T-helper 2 cell treated with Interferon-gamma antibody and Interleukin-4, amounts not matched to agents 5 μg/mL and 100 μg/mL, for 36 hours (primary cell): ENCODE data around the gene KCNQ2.

Experiments used
- DNase-seq: peaks from one replicate; pipeline ENCODE4 v3.0.0; 2021; ENCODE audit warnings: low spot score
- H3K27ac Mint-ChIP-seq: one replicate; pipeline ENCODE4 v1.8.0; 2021; ENCODE audit warnings: mild to moderate bottlenecking, mixed read lengths
- H3K27me3 Mint-ChIP-seq: one replicate; pipeline ENCODE4 v1.8.0; 2021; ENCODE audit warnings: low read depth, mixed read lengths
- H3K36me3 Mint-ChIP-seq: one replicate; pipeline ENCODE4 v1.8.0; 2021; ENCODE audit warnings: low read depth, mixed read lengths
- H3K4me1 Mint-ChIP-seq: one replicate; pipeline ENCODE4 v1.8.0; 2021; ENCODE audit warnings: low read depth, mixed read lengths
- H3K4me3 Mint-ChIP-seq: one replicate; pipeline ENCODE4 v1.8.0; 2022; ENCODE audit warnings: mild to moderate bottlenecking, moderate library complexity, mixed read lengths
- H3K9me3 Mint-ChIP-seq: one replicate; pipeline ENCODE4 v1.8.0; 2021; ENCODE audit warnings: mixed read lengths

KCNQ2 gene

GRCh38 chr20:63466250-63466825 lies 6.1 kb downstream of the KCNQ2 start:
- H3K27me3 Mint-ChIP-seq: peaks cover 9% of the 10 kb centered on the region
- H3K9me3 Mint-ChIP-seq: no peaks in the 10 kb centered on the region
- H3K4me3 Mint-ChIP-seq: no peak overlapping the region
- no peaks in the 10 kb centered on the region for H3K4me1 Mint-ChIP-seq
- H3K27ac Mint-ChIP-seq: no peak overlapping the region
- DNase-seq: no peak
- no peaks in the 10 kb centered on the region for H3K36me3 Mint-ChIP-seq

GRCh38 chr20:63465380-63466249 lies 6.8 kb downstream of the KCNQ2 start:
- Mint-ChIP-seq H3K9me3 (no peaks in the 10 kb centered on the region), H3K4me1 (no peaks in the 10 kb centered on the region), H3K27me3 (peaks cover 4% of the 10 kb centered on the region), H3K27ac (no peak overlapping the region), H3K36me3 (no peaks in the 10 kb centered on the region), H3K4me3 (no peak overlapping the region)
- no peak for DNase-seq

- H3K27me3 Mint-ChIP-seq: no peaks in the 10 kb centered on the region
- no peak overlapping the region for H3K4me3 Mint-ChIP-seq
- no peak overlapping the region for H3K27ac Mint-ChIP-seq
- DNase-seq: no peak
- H3K4me1 Mint-ChIP-seq: no peaks in the 10 kb centered on the region
- H3K36me3 Mint-ChIP-seq: no peaks in the 10 kb centered on the region
- H3K9me3 Mint-ChIP-seq: no peaks in the 10 kb centered on the region
Observed at GRCh38 chr20:63464289-63464635, 8.2 kb downstream of the KCNQ2 start.

- Mint-ChIP-seq H3K9me3 (no peaks in the 10 kb centered on the region), H3K36me3 (no peaks in the 10 kb centered on the region), H3K4me1 (no peaks in the 10 kb centered on the region), H3K4me3 (no peak overlapping the region), H3K27ac (no peak overlapping the region), H3K27me3 (no peaks in the 10 kb centered on the region)
- DNase-seq: no peak
Observed at GRCh38 chr20:63463400-63464288, 8.8 kb downstream of the KCNQ2 start.

GRCh38 chr20:63462244-63462643 lies 10.2 kb downstream of the KCNQ2 start:
- DNase-seq: no peak

GRCh38 chr20:63461104-63461763 lies 11.2 kb downstream of the KCNQ2 start:
- no peak for DNase-seq
- Mint-ChIP-seq H3K4me1 (no peaks in the 10 kb centered on the region), H3K4me3 (no peak overlapping the region), H3K27ac (no peak overlapping the region), H3K9me3 (no peaks in the 10 kb centered on the region), H3K36me3 (no peaks in the 10 kb centered on the region), H3K27me3 (no peaks in the 10 kb centered on the region)

More at GRCh38 chr20:63462244-63462643, 10.2 kb downstream of the KCNQ2 start:
- no peaks in the 10 kb centered on the region for H3K27me3 Mint-ChIP-seq
- no peak overlapping the region for H3K4me3 Mint-ChIP-seq
- no peaks in the 10 kb centered on the region for H3K36me3 Mint-ChIP-seq
- no peaks in the 10 kb centered on the region for H3K9me3 Mint-ChIP-seq
- no peak overlapping the region for H3K27ac Mint-ChIP-seq
- H3K4me1 Mint-ChIP-seq: no peaks in the 10 kb centered on the region

GRCh38 chr20:63459070-63459380 lies 13.4 kb downstream of the KCNQ2 start:
- Mint-ChIP-seq H3K4me1 (no peaks in the 10 kb centered on the region), H3K27ac (no peak overlapping the region), H3K9me3 (no peaks in the 10 kb centered on the region), H3K36me3 (no peaks in the 10 kb centered on the region), H3K4me3 (no peak overlapping the region), H3K27me3 (no peaks in the 10 kb centered on the region)
- no peak for DNase-seq

GRCh38 chr20:63458170-63459069 lies 14.0 kb downstream of the KCNQ2 start:
- no peaks in the 10 kb centered on the region for H3K9me3 Mint-ChIP-seq
- no peaks in the 10 kb centered on the region for H3K36me3 Mint-ChIP-seq
- H3K27me3 Mint-ChIP-seq: peaks cover 5% of the 10 kb centered on the region
- no peak for DNase-seq
- no peak overlapping the region for H3K4me3 Mint-ChIP-seq
- H3K27ac Mint-ChIP-seq: no peak overlapping the region
- H3K4me1 Mint-ChIP-seq: no peaks in the 10 kb centered on the region

- Mint-ChIP-seq H3K9me3 (no peaks in the 10 kb centered on the region), H3K4me3 (no peak overlapping the region), H3K36me3 (no peaks in the 10 kb centered on the region), H3K4me1 (no peaks in the 10 kb centered on the region), H3K27ac (no peak overlapping the region), H3K27me3 (peaks cover 5% of the 10 kb centered on the region)
- no peak for DNase-seq
Observed at GRCh38 chr20:63457737-63458136, 14.7 kb downstream of the KCNQ2 start.

- Mint-ChIP-seq H3K27me3 (peaks cover 5% of the 10 kb centered on the region), H3K4me3 (no peak overlapping the region), H3K36me3 (no peaks in the 10 kb centered on the region), H3K9me3 (no peaks in the 10 kb centered on the region), H3K27ac (no peak overlapping the region), H3K4me1 (no peaks in the 10 kb centered on the region)
- no peak for DNase-seq
Observed at GRCh38 chr20:63456429-63457284, 15.8 kb downstream of the KCNQ2 start.

GRCh38 chr20:63455568-63455859 lies 16.9 kb downstream of the KCNQ2 start:
- no peak overlapping the region for H3K4me3 Mint-ChIP-seq
- no peaks in the 10 kb centered on the region for H3K9me3 Mint-ChIP-seq
- no peaks in the 10 kb centered on the region for H3K4me1 Mint-ChIP-seq
- no peak overlapping the region for H3K27ac Mint-ChIP-seq
- no peaks in the 10 kb centered on the region for H3K36me3 Mint-ChIP-seq
- H3K27me3 Mint-ChIP-seq: peaks cover 5% of the 10 kb centered on the region
- DNase-seq: no peak

- H3K27me3 Mint-ChIP-seq: peaks cover 5% of the 10 kb centered on the region
- no peaks in the 10 kb centered on the region for H3K4me1 Mint-ChIP-seq
- H3K4me3 Mint-ChIP-seq: no peak overlapping the region
- H3K27ac Mint-ChIP-seq: no peak overlapping the region
- no peaks in the 10 kb centered on the region for H3K36me3 Mint-ChIP-seq
- DNase-seq: no peak
- H3K9me3 Mint-ChIP-seq: no peaks in the 10 kb centered on the region
Observed at GRCh38 chr20:63454731-63455567, 17.5 kb downstream of the KCNQ2 start.
